ENCODE data around the gene AP2M1.

Gene AP2M1

GRCh38 chr3:184227481-184227935 lies 52.9 kb downstream of the AP2M1 start:
- TF ChIP-seq JUND (IDR thresholded peaks at IDR 0.05; ENCODE audit: low read depth) = no peak
- peak; percentile 59 to 87 for DNase-seq (ENCODE audit: low read depth in 1 of 2, low spot score in 1 of 2)
- in situ Hi-C loops (cut with HindIII; ENCODE audit: low pct_unique_long_range_greater_than_20kb, low sequenced_read_pairs) = no loop called here

GRCh38 chr3:184228376-184229137 lies 53.9 kb downstream of the AP2M1 start:
- in situ Hi-C loops (cut with HindIII; ENCODE audit: low pct_unique_long_range_greater_than_20kb, low sequenced_read_pairs) = no loop called here
- no peak for TF ChIP-seq JUND (IDR thresholded peaks at IDR 0.05; ENCODE audit: low read depth)
- no peak for DNase-seq (ENCODE audit: low read depth in 1 of 2, low spot score in 1 of 2)

DNA sequence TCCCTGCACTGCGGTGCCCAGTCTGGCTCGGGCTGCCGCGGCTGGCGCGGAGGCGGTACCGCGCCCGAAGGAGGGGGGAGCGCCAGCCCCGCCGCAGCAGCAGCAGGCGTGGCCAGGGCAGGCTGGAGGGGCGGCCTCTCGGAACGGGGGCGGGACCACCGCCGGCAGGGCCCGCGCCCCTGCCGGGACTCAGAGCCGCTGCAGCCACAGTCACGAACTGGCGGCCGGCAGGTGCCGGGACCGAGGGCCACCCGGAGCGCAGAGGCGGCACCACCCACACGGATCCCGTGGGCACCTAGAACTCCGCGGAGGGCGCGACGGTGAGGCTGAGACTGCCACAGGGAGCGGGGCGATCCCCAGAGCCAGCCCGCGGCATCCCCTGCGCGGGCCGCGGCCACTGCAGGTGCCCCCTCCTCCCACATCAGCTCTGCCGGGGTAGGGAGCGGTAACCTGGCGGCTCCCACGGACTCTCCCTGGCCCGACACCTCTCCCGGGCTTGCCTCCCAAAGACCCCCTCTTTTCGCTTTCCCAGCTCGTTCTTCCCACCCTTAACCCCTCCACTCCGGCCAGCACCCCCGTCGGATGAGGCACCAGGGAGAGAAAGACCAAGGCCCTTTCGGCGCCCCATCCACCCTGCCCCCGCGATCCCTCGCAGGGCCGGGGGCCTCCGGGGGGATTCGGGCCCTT lies 54.9 kb downstream of the AP2M1 start, which contains the start of gene VWA5B2:
TSS of gene VWA5B2 (plus strand) at position 192 of the 687 bp plus-strand sequence. CDS start 944 bp downstream, outside the sequence.
- peak; percentile 90 to 100 for DNase-seq (ENCODE audit: low read depth in 1 of 2, low spot score in 1 of 2)
- TF ChIP-seq JUND (IDR thresholded peaks at IDR 0.05; ENCODE audit: low read depth) = no peak
- in situ Hi-C loops (cut with HindIII; ENCODE audit: low pct_unique_long_range_greater_than_20kb, low sequenced_read_pairs) = no loop called here

DNA sequence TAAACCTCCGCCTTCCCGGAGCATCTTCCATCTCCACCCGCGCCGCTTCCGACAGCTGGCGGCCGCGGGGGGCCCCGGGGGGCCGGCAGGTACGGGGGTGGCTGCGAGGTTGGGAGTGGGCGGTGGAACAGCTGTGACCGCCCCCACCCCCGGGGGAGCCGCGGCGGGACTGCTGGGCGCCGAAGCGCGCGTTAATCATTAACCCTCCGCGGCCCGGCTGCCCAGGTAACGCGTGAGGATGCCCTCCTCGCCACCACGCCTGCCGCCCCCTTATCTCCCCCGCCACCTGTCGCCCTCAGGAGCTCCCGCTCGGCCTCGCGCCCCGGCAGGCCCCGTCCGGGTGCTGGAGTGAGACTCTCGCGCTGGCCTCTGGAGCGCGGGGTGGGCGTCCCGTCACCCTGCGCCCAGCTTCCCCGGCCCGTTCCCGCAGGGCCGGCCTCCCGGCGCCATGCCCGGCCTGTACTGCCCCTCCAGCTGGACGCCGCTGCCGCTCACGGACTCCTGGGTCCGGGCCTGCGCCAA lies 55.5 kb downstream of the AP2M1 start:
- in situ Hi-C loops (cut with HindIII; ENCODE audit: low pct_unique_long_range_greater_than_20kb, low sequenced_read_pairs) = no loop called here
- DNase-seq (ENCODE audit: low read depth in 1 of 2, low spot score in 1 of 2) = no peak
- TF ChIP-seq JUND (IDR thresholded peaks at IDR 0.05; ENCODE audit: low read depth) = no peak

GRCh38 chr3:184230603-184231528 lies 56.2 kb downstream of the AP2M1 start:
- DNase-seq (ENCODE audit: low read depth in 1 of 2, low spot score in 1 of 2) = peak; percentile 92 to 99
- in situ Hi-C loops (cut with HindIII; ENCODE audit: low pct_unique_long_range_greater_than_20kb, low sequenced_read_pairs) = no loop called here
- no peak for TF ChIP-seq JUND (IDR thresholded peaks at IDR 0.05; ENCODE audit: low read depth)

DNA sequence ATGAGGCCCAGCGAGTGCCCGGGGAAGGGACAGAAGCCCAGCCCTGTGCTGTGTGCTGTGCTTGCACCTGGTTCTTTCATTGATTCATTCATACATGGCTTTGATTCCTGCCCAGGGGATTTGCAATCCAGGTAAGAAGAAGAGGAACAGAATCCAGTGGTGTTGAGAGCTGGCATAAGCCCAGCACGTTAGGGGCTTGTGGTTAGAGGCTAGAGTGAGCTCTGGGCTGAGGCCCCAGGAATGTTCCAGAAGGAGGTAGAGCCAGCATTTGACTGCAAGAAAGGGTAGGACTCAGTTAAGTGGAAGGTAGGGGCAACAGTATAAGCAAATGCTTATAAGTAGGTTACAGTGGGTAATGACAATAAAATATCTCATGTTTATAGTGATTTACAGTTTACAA lies 57.0 kb downstream of the AP2M1 start:
- DNase-seq (ENCODE audit: low read depth in 1 of 2, low spot score in 1 of 2) = no peak
- in situ Hi-C loops (cut with HindIII; ENCODE audit: low pct_unique_long_range_greater_than_20kb, low sequenced_read_pairs) = no loop called here
- TF ChIP-seq JUND (IDR thresholded peaks at IDR 0.05; ENCODE audit: low read depth) = no peak

DNA sequence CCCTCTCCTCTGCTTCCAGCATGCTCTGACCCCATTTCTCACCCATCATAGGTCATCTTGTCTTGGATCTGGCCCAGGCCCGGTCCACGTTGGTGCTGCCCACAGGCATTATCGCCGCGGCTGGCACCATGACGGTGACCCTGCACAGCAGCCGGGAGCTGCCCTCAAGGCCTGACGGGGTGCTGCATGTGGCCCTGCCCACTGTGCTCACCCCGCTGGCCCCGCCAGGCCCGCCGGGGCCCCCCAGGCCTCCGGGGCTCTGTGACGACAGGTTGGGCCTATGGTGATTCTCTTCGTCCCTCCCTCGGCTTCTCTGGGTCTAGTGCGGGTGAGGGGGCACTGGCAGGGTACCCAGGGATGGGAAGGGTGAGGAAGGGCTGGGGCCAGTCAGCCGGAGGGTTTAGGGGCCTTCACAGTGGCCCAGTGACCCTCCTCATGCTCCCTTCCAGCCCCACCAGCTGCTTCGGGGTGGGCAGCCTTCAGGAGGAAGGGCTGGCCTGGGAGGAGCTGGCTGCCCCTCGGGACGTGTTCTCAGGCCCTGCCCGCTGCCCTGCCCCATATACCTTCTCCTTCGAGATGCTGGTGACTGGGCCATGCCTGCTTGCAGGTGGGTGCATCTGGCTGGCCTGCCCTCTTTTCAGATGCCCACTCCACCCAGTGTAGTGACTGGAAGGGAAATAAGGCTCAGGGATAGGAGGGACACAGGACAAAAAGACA lies 58.6 kb downstream of the AP2M1 start:
- TF ChIP-seq JUND (IDR thresholded peaks at IDR 0.05; ENCODE audit: low read depth) = no peak
- in situ Hi-C loops (cut with HindIII; ENCODE audit: low pct_unique_long_range_greater_than_20kb, low sequenced_read_pairs) = no loop called here
- DNase-seq (ENCODE audit: low read depth in 1 of 2, low spot score in 1 of 2) = no peak
